ENCODE measurements around the gene TLR3. TPM values are rescaled to one million over a fixed set of nuclear protein-coding genes. Genes with fewer than 3 reads are reported as not detected.

Gene TLR3
- total RNA-seq, 1 donor from 2014 or later, result 10.6 TPM

GRCh38 chr4:186021461-186022167, 47.3 kb upstream of the TLR3 start:
- Histone ChIP-seq H3K27ac (no peak overlapping the region), H3K36me3 (no peaks in the 10 kb centered on the region), H3K9me3 (no peaks in the 10 kb centered on the region), H3K27me3 (no peaks in the 10 kb centered on the region), H3K4me3 (peak overlapping the region in 1 of 2 donors; percentile 35), H3K4me1 (peaks cover 6% of the 10 kb centered on the region)
- intact Hi-C loops (cut with DNase I), result loop anchor here (5.0 kb wide), 1 partner anchor 379 kb away; no protein-coding TSS in a partner anchor
- TF ChIP-seq POLR2AphosphoS5 (IDR thresholded peaks at IDR 0.05; ENCODE audit: insufficient read depth in 1 of 2, low read depth in 1 of 2) (no peak), CTCF (IDR thresholded peaks at IDR 0.05) (peak in 2 of 3 experiments; percentile 66 to 71)
- peak in 1 of 2 donors; percentile 74 for DNase-seq (ENCODE audit: extremely low spot score in 2 of 2)

- Histone ChIP-seq H3K27me3 (no peaks in the 10 kb centered on the region), H3K36me3 (no peaks in the 10 kb centered on the region), H3K4me1 (peaks cover 10% of the 10 kb centered on the region), H3K27ac (no peak overlapping the region), H3K4me3 (no peak overlapping the region), H3K9me3 (no peaks in the 10 kb centered on the region)
- intact Hi-C loops (cut with DNase I), result loop anchor here (5.0 kb wide), 1 partner anchor 382 kb away; no protein-coding TSS in a partner anchor
- DNase-seq (ENCODE audit: extremely low spot score in 2 of 2), result peak in 1 of 2 donors; percentile 71
- TF ChIP-seq CTCF (IDR thresholded peaks at IDR 0.05), result no peak
- no peak for TF ChIP-seq POLR2AphosphoS5 (IDR thresholded peaks at IDR 0.05; ENCODE audit: insufficient read depth in 1 of 2, low read depth in 1 of 2)
- no peak for TF ChIP-seq POLR2A (IDR thresholded peaks at IDR 0.05)
Measured at GRCh38 chr4:186023975-186024374, 45.0 kb upstream of the TLR3 start.

- intact Hi-C loops (cut with DNase I), result loop anchor here (5.0 kb wide), 1 partner anchor 383 kb away; no protein-coding TSS in a partner anchor
- Histone ChIP-seq H3K27me3 (no peaks in the 10 kb centered on the region), H3K27ac (peak overlapping the region; percentile 49), H3K36me3 (no peaks in the 10 kb centered on the region), H3K4me1 (peaks cover 18% of the 10 kb centered on the region), H3K4me3 (no peak overlapping the region), H3K9me3 (no peaks in the 10 kb centered on the region)
- DNase-seq (ENCODE audit: extremely low spot score in 2 of 2), result peak in 1 of 2 donors; percentile 67
- TF ChIP-seq CTCF (IDR thresholded peaks at IDR 0.05) (no peak), POLR2A (IDR thresholded peaks at IDR 0.05) (no peak), POLR2AphosphoS5 (IDR thresholded peaks at IDR 0.05; ENCODE audit: insufficient read depth in 1 of 2, low read depth in 1 of 2) (no peak)
Measured at GRCh38 chr4:186024637-186025407, 44.1 kb upstream of the TLR3 start.

- Histone ChIP-seq H3K36me3 (no peaks in the 10 kb centered on the region), H3K27ac (peak overlapping the region; percentile 49), H3K4me1 (peaks cover 24% of the 10 kb centered on the region), H3K4me3 (no peak overlapping the region), H3K9me3 (no peaks in the 10 kb centered on the region), H3K27me3 (no peaks in the 10 kb centered on the region)
- DNase-seq (ENCODE audit: extremely low spot score in 2 of 2), result peak in 1 of 2 donors; percentile 42
- TF ChIP-seq POLR2A (IDR thresholded peaks at IDR 0.05) (no peak), CTCF (IDR thresholded peaks at IDR 0.05) (no peak), POLR2AphosphoS5 (IDR thresholded peaks at IDR 0.05; ENCODE audit: insufficient read depth in 1 of 2, low read depth in 1 of 2) (no peak)
- intact Hi-C loops (cut with DNase I), result no loop called here
Measured at GRCh38 chr4:186025408-186025690, 43.6 kb upstream of the TLR3 start.

DNA sequence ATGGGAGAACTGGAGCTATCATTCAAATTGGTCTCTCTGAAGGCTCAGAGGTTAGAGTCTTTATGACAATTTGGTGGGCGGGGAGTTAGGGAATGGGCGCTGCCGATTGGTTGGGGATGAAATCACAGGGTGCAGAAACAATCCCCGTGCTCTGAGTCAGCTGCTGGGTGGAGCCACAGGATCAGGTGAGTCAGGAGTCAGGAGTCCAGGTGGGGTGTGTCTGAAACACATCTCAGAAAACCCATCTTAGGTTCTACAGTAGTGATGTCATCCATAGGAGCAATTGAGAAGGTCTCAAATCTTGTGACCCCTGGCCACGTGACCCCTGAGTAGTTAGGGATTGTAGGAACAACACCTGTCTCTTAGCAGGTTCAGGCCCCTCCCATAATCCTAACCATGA, 41.6 kb upstream of the TLR3 start:
- Histone ChIP-seq H3K9me3 (no peaks in the 10 kb centered on the region), H3K27ac (peak overlapping the region; percentile 18), H3K27me3 (no peaks in the 10 kb centered on the region), H3K36me3 (no peaks in the 10 kb centered on the region), H3K4me1 (peaks cover 32% of the 10 kb centered on the region), H3K4me3 (no peak overlapping the region)
- peak in 1 of 2 donors; percentile 75 for DNase-seq (ENCODE audit: extremely low spot score in 2 of 2)
- TF ChIP-seq CTCF (IDR thresholded peaks at IDR 0.05), result no peak
- TF ChIP-seq POLR2A (IDR thresholded peaks at IDR 0.05), result no peak
- no peak for TF ChIP-seq POLR2AphosphoS5 (IDR thresholded peaks at IDR 0.05; ENCODE audit: insufficient read depth in 1 of 2, low read depth in 1 of 2)
- intact Hi-C loops (cut with DNase I), result no loop called here

All from vagina (tissue), 2 donors.